Esophagus muscularis mucosa (tissue), 4 donors: Measurements from ENCODE around the gene CNGA3.

Source experiments
- EP300 ChIP-seq: sonication (generic); formaldehyde crosslinking; IDR thresholded peaks from one replicate; pipeline ENCODE4 v1.6.1; 2017; ENCODE audit warnings: antibody characterized with exemption
- POLR2A ChIP-seq: fragments of 450-650 bp; IDR thresholded peaks from one replicate; pipeline ENCODE4 v1.6.1; 2017; ENCODE audit warnings: antibody characterized with exemption, moderate library complexity, mild to moderate bottlenecking, low read depth
- TF ChIP-seq, protein P1 (sequence below), 3 experiments: fragments of 200-600 bp in 2 of 3; fragments of 450-650 bp in 1 of 3; sonication (generic) in 2 of 3; IDR thresholded peaks; one replicate each; pipeline ENCODE4 v1.5.1; 2017 to 2019; ENCODE audit warnings: antibody characterized with exemption in 3 of 3, mild to moderate bottlenecking in 2 of 3, moderate library complexity in 1 of 3

DNA sequence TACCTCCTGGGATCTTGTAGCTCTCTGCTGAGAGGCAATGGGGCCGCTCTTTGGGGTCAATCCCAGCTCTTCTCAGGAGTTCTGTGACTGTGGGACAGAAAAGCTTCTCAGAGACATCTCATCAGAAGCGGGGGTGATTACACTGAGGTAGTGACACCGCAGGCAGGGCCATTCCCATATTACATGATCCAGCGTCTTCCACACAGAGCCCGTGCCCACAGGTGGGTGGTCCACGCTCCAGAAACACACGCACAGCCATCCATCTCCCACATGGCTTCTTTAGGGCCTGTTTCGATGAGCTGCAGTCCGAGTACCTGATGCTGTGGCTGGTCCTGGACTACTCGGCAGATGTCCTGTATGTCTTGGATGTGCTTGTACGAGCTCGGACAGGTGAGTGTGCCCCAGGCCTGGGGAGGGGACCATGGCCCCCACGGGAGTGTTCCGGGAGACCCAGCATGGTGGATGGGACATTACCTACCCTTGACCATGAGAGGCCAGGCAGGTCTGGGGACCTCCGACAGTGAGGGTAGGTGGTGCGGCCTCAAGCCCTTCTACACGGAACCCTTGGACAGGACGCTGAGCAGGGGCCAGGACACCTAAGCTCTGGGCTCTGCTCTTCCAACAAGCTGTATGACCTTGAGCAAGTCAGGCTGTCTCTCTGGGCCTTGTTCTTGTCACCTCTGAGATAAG lies 45.5 kb downstream of the CNGA3 start:
- TF ChIP-seq, protein P1, sequence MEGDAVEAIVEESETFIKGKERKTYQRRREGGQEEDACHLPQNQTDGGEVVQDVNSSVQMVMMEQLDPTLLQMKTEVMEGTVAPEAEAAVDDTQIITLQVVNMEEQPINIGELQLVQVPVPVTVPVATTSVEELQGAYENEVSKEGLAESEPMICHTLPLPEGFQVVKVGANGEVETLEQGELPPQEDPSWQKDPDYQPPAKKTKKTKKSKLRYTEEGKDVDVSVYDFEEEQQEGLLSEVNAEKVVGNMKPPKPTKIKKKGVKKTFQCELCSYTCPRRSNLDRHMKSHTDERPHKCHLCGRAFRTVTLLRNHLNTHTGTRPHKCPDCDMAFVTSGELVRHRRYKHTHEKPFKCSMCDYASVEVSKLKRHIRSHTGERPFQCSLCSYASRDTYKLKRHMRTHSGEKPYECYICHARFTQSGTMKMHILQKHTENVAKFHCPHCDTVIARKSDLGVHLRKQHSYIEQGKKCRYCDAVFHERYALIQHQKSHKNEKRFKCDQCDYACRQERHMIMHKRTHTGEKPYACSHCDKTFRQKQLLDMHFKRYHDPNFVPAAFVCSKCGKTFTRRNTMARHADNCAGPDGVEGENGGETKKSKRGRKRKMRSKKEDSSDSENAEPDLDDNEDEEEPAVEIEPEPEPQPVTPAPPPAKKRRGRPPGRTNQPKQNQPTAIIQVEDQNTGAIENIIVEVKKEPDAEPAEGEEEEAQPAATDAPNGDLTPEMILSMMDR (IDR thresholded peaks at IDR 0.05) = no peak
- TF ChIP-seq POLR2A = no peak
- no peak for TF ChIP-seq EP300
